NCI-H2107 (cell line): ENCODE results near the gene BNC1.
"Not testable (repeated sequence)": the region's sequence is repeated elsewhere in the genome, so short reads cannot be mapped to it uniquely, and the experiment has no call there.

ENCODE experiments used
- DNase-seq: peaks from one replicate; lab custom pipeline; 2025; lab: John Stamatoyannopoulos, UW

BNC1 gene

DNA sequence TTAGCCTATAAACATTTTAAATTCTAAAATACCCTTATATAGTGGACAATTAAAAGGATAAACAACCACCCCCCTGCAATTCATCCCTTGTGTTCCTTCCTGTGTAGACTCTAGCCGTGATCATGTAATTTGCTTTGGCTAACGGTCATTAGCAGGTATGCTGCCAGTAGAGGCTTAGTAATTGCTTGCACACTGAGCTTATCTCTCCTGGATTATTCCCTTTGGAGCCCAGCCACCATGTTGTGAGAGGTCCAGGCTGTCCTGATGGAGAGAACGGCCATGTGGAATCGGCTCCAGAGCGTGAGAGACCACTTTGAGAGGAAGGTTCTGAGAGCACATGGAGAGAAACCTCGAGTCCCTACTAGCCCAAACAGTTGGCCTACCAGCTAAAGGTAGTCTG lies 11.0 kb upstream of the BNC1 start:
- DNase-seq: no peak

DNA sequence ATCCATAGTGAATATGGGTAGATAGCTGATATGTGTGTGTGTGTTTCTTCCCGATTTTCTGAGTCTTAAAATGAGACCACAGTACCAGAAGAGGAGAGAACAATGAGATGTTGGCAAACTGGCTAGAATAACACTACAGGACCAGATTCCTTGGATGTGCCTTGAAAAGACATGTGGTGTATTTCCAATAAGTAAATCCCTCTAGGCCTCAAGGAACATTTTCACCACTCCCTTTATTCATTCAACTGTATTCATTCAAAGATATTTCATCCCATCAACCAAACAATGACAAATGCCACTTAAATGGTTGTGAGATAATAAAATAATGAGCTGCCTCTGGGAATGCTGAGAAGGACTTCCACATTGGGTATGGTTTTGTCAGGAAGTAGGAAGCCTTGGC lies 8.7 kb upstream of the BNC1 start:
- no peak for DNase-seq

DNA sequence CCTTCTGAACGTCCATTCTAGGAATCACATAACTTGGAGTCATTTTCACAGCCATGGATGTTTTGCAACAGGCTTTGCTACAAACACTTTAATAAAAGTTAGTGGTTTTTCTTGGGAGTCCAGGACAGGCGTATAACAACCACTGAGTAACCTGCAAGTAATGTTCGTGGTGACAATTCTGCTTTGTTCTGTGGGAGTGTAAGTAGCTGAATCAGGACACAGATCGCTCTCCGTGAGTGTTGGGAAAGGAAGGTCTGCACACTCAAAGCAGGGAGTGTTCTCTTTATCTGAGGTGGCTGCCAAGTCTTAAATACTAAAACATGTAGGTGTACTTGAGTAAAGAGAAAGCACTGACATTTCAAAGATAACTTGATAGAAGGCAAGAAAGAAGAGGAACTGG lies 7.9 kb upstream of the BNC1 start:
- no peak for DNase-seq

DNA sequence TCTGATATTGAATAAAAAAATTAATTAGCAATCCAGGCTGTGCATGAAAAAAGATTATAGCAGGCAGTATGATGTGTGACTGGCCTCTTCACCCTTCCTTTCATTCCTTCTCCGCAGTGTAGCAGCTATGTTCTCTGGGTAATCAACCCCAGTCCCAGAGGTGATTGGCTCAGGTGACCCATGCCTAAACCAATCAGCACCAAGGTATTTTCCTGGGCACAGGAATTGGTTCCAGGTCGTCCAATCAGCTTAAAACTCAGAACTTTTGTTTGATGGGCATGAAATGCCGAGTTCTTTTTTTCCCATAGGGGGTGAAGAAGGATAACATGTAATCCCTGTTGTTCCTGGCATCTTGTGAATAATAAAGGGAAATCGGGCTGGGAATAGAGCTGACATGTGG lies 5.8 kb upstream of the BNC1 start:
- DNase-seq: no peak

DNA sequence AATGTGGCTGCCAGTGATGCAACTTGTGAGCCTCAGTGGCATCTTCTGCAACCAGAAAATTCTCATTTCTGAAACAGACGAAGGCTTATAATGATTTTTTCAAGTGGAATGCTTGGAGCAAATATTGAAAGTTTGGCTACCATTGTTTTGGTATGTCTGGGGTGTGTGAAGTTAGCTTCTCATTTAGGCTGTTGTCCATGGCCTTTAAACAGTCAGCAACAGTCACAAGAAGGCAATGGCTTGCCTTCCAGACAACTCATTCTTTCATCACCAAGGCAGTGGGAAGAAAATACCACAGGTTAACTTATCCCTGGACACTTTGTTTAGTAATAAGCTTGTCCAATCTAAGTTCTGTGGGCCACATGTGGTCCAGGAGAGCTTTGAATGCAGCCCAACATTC lies 4.7 kb upstream of the BNC1 start:
- no peak for DNase-seq

DNA sequence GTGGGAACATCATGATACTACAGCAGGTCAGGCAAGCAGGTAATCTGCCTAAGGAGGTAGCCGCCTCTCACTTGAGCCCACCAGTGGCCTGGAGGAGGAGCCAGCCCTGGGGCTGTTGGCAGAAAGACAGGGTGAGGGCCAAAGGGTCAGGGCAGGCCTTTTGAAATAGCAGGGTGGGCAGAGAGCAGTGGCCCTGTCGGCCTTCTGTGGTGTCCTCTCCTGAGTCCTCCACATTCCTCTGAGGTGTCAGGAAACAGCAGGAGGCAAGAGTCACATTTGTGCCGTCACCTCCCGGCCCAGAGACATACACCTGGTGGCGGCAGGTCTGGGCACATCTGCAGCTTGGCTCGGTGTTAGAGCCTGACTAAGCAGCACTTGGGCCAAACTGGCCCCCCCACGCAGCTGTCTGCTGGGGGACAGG lies 3.9 kb upstream of the BNC1 start:
- DNase-seq: no peak

DNA sequence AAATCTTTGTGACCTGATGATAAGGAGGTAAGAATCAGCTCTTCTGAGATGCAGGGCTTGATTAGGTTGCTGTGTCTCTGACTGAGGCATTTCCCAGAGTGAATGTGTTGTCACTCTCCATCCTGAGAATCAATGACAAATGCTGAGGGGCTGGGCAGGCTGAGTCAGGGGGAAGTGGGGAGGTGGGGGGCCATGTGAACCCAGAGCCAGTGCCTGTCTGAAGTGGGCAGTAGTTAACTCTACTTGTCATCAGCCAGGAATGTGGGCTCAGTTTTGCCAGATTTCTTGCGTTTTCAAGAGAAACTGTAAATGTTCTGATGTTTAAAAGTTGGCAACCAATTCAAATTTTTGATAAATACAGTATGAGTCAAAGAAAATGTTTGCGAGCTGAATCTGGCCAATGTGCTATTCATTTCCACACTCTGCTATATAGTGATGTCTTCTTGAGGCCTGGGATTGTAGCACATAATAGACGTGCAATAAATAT lies 3.1 kb upstream of the BNC1 start:
- no peak for DNase-seq

DNA sequence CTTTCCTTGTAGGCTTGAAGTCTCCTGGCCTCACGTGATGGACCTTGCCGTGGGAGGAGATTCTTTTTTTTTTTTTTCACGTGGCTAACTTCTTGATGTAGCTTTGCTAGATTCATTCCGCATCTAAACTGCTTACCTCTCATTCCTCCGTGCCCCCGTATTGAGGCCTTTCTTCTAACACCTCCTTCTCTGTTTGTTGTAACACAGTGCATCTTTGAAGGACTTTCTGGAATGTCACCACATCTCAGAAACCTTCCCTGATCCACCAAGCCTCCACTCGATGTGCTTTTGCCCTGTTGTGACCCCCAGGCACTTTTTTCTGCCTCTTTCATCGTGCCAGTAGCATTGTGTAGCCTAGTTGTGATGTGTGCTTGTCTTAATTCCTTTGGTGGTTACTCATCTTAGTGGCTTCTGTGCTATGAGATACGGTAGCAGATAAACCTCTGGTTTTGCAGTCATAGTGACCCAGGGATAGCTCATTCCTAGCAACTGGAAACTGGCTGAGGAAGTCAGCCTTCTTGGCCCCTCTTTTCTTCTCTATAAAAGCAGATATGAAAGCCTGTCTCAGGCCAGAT lies 1.6 kb upstream of the BNC1 start:
- no peak for DNase-seq

DNA sequence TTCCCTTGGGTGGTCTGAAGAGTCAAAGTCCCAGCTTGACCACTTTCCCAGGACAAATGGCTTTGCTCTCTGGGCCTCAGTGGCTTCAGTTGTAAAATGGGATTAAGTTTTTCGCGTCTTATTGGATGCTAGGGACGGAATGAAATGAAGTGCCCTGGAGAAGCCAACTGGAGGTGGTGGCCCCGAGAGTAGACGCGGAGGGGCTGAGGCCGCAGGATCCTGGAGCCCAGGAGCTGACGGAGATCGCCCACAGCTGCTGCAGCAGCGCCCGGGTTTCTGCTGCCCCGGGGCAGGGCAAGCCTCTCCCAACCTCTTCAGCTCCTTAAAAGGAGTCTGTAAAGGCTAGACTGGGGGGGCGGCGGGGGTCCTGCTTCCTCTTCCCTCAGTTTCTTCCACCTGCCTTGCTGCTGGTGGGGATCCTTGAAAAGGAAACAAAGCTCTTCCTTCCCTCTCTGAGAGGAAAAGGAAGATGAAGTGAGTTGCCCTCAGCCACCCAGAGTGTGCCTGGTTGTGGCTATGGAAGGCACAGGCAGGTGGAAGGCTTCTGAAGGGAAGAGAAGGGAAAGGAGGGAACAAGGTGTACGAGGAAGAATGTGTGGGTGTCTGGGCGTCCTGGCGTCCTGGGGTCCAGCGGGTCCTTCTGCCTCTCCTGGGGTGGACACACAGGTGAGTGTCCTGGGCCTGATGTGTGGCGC lies 967 bp upstream of the BNC1 start:
- no peak for DNase-seq

DNA sequence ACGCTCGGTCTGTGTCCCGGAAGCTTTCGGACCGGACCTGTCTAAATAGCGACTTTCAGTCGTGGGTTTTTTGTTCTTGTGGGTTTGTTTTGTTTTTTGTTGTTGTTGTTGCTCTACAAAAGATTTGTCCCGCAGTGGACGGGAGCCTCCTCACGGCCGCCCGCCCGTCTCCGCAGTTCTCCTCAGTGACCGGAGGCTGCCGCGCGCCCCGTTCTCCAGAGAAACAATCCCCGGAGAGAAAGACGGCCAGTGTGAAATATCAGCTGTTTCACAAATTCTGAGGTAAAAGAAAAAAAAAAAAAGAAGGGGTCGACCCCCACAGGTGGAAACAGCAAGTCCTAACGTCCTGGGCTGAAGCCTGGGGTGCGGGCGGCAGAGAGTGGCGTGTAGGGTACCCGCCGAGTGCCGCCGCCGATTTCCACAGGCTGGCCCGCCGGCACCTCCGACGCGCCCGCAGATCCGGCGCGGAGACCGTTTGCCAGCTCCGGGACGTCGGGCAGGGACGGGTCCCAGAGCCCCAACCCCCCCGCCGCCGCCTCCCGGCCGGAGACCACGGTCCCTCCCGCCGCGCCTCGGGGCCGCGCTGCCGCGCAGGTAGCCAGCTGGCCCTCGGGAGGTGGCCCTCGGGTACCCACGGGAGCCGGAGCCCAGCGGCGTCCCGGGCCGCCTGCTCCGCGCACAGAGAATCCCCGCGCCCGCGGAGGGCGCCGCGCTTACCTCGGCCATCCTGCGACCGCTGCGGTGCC lies 478 bp downstream of the BNC1 start:
- DNase-seq: no peak

DNA sequence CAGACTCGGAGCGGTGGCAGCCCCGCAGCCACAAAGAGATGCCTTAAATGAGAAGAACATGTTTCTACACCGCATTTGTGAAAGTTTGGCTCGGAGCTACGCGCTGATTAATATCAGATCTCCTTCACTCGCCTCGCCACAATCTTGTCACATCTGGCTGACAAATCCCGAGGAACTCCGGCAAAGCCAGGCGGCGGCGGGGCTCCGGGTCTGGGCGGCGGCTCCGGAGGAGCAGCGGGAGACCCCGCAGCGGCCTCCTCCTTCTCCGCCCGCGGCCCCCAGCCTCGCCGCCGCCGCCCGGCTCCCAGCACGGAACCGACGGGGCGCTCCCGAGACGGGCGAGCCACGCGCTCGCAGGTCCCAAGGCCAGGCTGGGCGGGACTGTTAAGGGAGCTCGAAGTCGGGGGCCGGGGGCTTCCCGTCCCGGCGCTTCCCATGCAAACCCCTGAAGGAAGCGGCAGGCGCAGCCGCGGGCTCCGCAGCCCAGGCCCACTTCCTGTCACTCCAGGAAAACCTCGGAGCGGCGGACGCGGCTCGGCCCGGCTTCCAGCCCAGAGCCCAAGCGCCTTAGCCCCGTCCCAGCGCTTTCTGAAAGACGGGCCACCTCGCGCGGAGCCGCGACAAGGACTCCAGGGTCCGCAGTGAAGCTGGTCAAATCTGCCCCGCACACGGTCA lies 1.2 kb downstream of the BNC1 start:
- DNase-seq: no peak

DNA sequence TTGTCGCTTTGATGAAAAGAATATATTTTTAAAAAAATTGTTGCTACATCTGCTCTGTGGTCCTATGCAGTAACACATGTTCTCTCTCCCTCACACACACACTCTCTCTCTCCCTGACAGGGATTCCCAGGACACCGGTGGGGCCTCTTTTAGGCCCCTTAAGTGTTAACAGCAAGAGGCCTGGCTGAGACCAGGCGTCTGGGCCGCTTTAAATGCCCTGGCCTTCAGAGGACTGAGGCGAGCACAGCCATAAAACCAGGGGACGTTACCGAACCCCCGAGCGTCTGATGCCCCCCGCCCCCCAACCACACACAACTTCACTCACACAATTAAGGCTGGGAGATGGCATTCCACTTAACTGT lies 1.7 kb downstream of the BNC1 start:
- no peak for DNase-seq

DNA sequence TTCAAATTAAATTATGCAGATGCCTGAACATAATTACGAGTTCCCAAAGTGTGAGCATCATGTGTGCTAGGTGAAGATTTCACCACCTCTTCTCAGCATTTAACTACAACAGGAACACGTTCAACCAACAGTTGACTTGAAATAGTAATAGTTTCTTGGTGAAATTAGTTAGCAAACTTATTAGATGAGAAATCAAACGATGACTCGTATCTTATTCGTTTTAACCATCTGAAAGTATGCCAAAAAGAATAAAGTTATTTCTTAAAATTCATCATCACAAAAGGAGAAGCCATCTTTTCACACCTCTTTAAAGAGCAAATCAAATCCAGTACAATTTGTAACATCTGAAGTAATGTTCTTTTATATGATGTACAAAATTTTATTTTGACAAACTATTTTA lies 2.3 kb downstream of the BNC1 start:
- DNase-seq: no peak

DNA sequence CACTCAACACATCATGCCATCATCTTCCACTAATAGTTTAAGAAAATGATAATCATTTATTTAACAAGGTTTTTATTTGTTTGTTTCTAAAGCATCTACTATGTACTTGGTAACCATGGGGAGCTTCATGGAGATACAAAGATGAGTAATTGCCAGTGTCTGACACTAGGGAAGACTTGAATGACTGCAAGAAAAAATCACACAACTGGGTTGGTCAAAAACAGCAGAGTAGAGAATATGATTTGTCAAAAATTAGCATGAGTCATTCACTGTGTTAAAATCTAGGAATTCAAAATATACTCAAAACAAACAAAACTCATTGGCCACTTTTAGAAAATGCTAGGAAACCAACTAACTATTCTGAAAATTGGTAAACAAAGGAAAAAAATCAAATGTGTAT lies 6.3 kb downstream of the BNC1 start:
- no peak for DNase-seq

DNA sequence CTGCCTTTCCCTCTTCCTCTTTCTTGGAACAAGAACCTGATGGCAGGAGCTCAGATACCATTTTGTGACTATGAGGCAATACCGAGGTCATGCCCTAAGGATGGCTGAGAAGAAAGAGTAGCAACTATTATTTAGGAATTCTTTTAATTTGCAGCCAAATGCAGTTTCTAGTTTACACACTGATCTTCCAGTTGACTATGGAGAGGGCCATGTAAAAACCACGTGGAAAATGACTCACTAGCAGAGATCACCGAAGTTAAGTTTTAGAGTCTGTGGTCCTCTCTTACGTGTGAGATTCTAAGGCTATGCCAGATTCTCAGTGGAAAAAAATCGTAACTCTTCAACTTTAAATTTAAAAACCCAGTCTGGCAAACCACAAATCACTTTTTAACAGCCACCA lies 7.8 kb downstream of the BNC1 start:
- no peak for DNase-seq

DNA sequence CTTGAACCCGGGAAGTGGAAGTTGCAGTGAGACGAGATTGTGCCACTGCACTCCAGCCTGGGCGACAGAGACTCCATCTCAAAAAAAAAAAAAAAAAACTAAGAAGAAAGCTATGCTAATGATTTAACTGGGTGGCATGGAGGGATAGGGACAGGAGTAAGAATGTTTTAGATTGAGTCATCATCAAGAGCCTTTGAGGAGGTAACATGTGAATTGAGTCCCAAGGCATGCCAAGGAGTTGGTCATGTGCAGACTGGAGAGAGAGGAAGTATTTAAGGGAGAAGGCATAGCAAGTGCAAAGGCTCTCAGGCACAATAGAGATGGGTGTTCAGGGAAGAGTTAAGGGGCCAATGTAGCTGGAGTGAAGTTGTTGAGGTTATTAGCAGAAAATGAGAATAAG lies 9.1 kb downstream of the BNC1 start:
- DNase-seq: no peak

DNA sequence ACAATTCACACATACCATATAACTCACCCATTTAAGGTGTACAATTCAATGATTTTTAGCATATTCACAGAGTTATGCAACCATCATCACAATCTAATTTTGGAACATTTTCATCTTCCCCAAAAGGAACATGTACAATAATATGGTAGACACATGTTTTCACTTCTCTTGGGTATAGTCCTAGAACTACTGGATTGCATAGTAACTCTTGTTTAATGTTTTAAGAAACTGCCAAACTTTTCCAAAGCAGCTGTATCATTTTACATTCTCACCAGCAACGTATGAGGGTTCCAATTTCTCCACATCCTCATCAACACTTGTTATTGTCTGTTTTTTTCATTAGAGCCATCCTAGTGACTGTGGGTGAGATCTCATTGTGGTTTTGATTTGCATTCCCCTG lies 14.3 kb downstream of the BNC1 start:
- no peak for DNase-seq

DNA sequence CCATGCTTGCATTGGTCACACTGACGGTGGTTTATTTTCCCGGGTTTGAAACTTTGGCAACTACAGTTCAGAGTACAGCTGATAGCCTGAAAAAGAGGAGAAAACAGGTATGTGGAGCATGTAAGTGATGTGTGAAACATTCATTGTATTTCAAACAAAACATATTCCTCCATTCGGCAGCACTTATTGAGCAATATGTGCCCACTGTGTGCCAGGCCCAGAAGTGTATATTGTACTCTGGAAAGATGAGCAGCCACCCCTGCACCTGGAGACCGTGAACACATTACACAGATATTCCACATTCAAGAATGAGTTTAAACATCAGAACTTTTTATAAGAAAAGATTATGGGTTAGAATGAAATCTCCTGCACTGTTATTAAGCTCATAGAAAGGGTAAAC lies 16.3 kb downstream of the BNC1 start:
- DNase-seq: no peak

DNA sequence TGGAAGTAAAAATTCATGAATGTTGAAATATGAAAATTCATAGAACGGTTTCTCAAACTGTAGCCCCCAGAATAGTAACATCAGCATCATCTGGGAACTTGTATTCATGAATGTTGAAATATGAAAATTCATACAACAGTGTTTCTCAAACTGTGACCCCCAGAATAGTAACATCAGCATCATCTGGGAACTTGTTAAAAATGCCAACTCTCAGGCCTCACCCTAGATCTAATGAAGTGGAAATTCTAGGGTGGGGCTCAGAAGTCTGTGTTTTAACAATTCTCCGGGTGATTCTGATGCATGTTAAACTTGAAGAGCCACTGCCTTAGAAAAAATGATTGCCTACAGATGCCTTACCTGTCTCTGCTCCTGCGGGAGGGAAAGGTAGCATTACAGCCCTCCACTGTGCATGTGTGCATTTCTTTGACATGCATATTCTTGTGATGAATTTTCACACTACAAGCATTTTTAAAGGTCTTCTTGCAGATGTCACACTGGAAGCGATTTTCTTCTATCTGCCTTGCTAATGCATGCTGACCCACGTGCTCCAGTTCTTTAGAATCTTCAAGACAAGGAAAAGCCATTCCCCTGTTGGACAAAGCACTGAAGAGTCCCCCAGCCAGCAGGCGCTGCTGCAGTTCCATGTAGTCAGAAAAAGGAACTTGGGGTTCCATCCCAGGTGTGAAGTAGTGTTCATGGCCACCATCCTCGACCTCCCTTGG lies 21.7 kb downstream of the BNC1 start:
- no peak for DNase-seq

DNA sequence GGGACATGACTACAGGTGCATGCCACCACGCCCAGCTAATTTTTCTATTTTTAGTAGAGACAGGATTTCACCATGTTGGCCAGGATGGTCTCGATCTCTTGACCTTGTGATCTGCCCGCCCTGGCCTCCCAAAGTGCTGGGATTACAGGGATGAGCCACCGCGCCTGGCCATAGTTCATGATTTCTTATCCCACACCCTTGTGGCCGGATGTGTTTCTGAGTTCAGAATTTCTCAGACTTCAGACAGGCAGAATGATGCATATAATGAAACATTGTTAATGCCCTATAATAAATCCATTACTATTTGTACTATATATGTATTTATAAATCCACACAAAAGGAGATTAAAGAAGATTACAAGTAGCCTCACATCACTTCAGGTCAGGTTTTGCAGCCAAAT lies 22.3 kb downstream of the BNC1 start:
- DNase-seq: not testable (repeated sequence)

DNA sequence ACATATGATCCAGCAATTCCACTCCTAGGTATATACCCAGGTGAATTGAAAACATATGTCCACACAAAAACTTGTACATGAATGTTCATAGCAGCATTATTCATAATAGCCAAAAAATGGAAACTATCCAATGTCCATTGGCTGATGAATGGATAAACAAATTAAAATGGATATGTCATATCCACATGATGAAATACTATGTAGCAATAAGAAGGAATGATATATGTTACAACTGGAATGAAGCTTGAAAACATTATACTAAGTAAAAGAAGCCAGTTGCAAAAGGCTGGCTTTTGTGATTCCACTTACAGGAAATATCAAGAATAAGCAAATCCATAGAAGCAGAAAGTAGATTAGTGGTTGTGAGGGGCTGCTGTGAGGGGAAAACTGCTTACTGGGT lies 33.7 kb downstream of the BNC1 start:
- DNase-seq: no peak

DNA sequence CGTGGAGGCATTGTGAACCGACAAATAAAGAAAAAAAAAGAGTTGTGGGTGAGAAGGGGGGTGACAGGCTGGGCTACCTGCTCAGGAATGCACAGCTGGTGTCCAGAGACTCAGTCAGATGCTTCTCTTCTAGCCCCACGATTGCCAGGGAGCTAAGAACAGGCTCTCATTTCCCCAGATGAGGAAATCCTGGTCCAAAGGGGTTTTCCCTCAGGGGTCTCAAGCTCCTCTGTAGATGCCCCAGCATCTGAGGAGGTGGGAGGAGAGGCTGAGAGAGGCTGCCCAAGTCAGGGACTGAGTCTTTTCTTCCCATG lies 35.5 kb downstream of the BNC1 start:
- DNase-seq: no peak
